Activated CD8-positive, alpha-beta T cell treated with anti-CD3 and anti-CD28 coated beads for 36 hours (primary cell): Measurements from ENCODE around the gene PCDHGC5. TPM values are rescaled to one million over a fixed set of nuclear protein-coding genes. Genes with fewer than 3 reads are reported as not detected.

Experiments used
- ATAC-seq: fragments of 200-7000 bp; cut with Tn5 transposase; one replicate; pipeline ENCODE4 v1.10.0; 2021; ENCODE audit warnings: mild to moderate bottlenecking, moderate library complexity
- CTCF ChIA-PET: fragments of 350-600 bp; sonication (Branson Sonifier 250); formaldehyde crosslinking; loops from one replicate; lab custom pipeline; 2021; ENCODE audit warnings: antibody characterized with exemption; lab: Charles Lee
- POLR2A ChIA-PET: fragments of 350-600 bp; sonication (Branson Sonifier 250); formaldehyde crosslinking; loops from one replicate; lab custom pipeline; 2021; ENCODE audit warnings: antibody characterized with exemption; lab: Charles Lee
- DNase-seq: peaks from one replicate; pipeline ENCODE4 v3.0.0-alpha.2; 2020
- H3K27ac Mint-ChIP-seq: one replicate; pipeline ENCODE4 v1.8.0; 2021; ENCODE audit warnings: mild to moderate bottlenecking, mixed read lengths
- H3K27me3 Mint-ChIP-seq: one replicate; pipeline ENCODE4 v1.8.0; 2021; ENCODE audit warnings: mixed read lengths
- H3K36me3 Mint-ChIP-seq: one replicate; pipeline ENCODE4 v1.8.0; 2021; ENCODE audit warnings: low read depth, mixed read lengths
- H3K4me1 Mint-ChIP-seq: one replicate; pipeline ENCODE4 v1.8.0; 2021; ENCODE audit warnings: low read depth, mixed read lengths
- H3K4me3 Mint-ChIP-seq: one replicate; pipeline ENCODE4 v1.8.0; 2021; ENCODE audit warnings: mild to moderate bottlenecking, moderate library complexity, mixed read lengths
- H3K9me3 Mint-ChIP-seq: one replicate; pipeline ENCODE4 v1.8.0; 2021; ENCODE audit warnings: mixed read lengths
- CTCF ChIP-seq: fragments of 200-600 bp; IDR thresholded peaks from one replicate; pipeline ENCODE4 v1.8.0; 2022; ENCODE audit warnings: antibody characterized with exemption, mild to moderate bottlenecking
- intact Hi-C: fragments of 100-400 bp; cut with micrococcal nuclease; formaldehyde crosslinking; loops from one replicate; pipeline ENCODE4 v1.10.0; 2022
- total RNA-seq, 2 experiments: library from RNA; stranded (reverse); gene quantifications; one replicate each; pipeline ENCODE4 v1.2.3, GENCODE V29; 2021

The PCDHGC5 gene
- total RNA-seq, 2 experiments from 2014 or later, result not detected

- ChIA-PET CTCF (interaction anchor here (0.6 to 3.2 kb wide), 7 partner anchors 9 to 92 kb away, joined by 3 to 11 read pairs (median 3); partner anchors contain the start of genes PCDHGA11, PCDHGA12, PCDHGA8 and PCDHGC3), POLR2A (no interaction called here)
- no peaks in the 10 kb centered on the region for H3K36me3 Mint-ChIP-seq
- intact Hi-C loops, result no loop called here
- ATAC-seq, result no peak
- peaks cover 9% of the 10 kb centered on the region for H3K4me1 Mint-ChIP-seq
- H3K27ac Mint-ChIP-seq, result no peak within 1 kb of the TSS
- peak within 1 kb of the TSS; percentile 11 for H3K4me3 Mint-ChIP-seq
- H3K9me3 Mint-ChIP-seq, result no peaks in the 10 kb centered on the region
- DNase-seq, result no peak
- H3K27me3 Mint-ChIP-seq, result peaks cover 75% of the 10 kb centered on the region
- no peak for TF ChIP-seq CTCF
These were observed 4.1 kb upstream of the PCDHGC5 start, which contains the start of gene PCDHGC4 for GRCh38 chr5:141484641-141485311. Gene PCDHGC4, plus strand, starts transcription at chr5:141485030. Its CDS starts 144 bp downstream, at chr5:141485174.

DNA sequence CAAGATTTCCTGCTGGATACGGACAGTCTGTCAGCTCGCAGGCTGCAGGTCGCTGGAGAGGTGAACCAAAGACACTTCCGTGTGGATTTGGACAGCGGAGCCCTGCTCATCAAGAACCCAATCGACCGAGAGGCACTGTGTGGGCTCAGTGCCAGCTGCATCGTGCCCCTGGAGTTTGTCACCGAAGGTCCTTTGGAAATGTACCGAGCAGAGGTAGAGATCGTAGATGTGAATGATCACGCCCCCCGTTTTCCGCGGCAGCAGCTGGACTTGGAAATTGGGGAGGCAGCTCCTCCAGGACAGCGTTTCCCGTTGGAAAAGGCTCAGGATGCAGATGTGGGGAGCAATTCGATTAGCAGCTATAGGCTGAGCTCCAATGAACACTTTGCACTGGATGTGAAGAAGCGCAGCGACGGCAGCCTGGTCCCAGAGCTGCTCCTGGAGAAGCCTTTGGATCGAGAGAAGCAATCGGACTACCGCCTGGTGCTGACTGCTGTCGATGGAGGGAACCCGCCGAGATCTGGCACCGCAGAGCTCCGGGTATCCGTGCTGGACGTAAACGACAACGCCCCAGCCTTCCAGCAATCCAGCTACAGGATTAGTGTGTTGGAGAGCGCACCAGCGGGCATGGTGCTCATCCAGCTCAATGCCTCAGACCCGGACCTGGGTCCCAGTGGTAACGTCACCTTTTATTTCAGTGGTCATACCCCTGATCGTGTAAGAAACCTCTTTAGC is 3.4 kb upstream of the PCDHGC5 start:
- intact Hi-C loops, result no loop called here
- ATAC-seq, result no peak
- H3K27me3 Mint-ChIP-seq, result peaks cover 78% of the 10 kb centered on the region
- ChIA-PET CTCF (interaction anchor here (0.9 to 3.2 kb wide), 10 partner anchors 9 to 142 kb away, joined by 3 to 11 read pairs (median 3); partner anchors contain the start of genes PCDHGA11, PCDHGA12, PCDHGA3 and PCDHGA8), POLR2A (interaction anchor here (1.1 kb wide), 1 partner anchor 9 kb away, joined by 3 read pairs; no protein-coding TSS in a partner anchor)
- H3K4me1 Mint-ChIP-seq, result peaks cover 9% of the 10 kb centered on the region
- no peak overlapping the region for H3K27ac Mint-ChIP-seq
- no peak for TF ChIP-seq CTCF
- H3K4me3 Mint-ChIP-seq, result peak overlapping the region; percentile 11
- DNase-seq, result no peak
- no peaks in the 10 kb centered on the region for H3K9me3 Mint-ChIP-seq
- H3K36me3 Mint-ChIP-seq, result no peaks in the 10 kb centered on the region

DNA sequence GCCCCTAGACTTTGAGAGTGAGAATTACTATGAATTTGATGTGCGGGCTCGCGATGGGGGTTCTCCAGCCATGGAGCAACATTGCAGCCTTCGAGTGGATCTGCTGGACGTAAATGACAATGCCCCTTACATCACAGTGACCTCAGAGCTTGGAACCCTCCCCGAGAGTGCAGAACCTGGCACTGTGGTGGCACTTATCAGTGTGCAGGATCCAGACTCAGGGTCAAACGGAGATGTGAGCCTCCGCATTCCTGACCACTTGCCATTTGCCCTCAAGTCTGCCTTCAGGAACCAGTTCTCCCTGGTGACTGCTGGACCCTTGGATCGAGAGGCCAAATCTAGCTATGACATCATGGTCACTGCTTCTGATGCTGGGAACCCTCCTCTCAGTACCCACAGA is 2.8 kb upstream of the PCDHGC5 start:
- CTCF ChIA-PET, result interaction anchor here (0.9 to 1.5 kb wide), 8 partner anchors 8 to 142 kb away, joined by 3 to 6 read pairs (median 3); partner anchors contain the start of genes PCDHGA12, PCDHGA3, PCDHGA8 and PCDHGC3
- intact Hi-C loops, result no loop called here

DNA sequence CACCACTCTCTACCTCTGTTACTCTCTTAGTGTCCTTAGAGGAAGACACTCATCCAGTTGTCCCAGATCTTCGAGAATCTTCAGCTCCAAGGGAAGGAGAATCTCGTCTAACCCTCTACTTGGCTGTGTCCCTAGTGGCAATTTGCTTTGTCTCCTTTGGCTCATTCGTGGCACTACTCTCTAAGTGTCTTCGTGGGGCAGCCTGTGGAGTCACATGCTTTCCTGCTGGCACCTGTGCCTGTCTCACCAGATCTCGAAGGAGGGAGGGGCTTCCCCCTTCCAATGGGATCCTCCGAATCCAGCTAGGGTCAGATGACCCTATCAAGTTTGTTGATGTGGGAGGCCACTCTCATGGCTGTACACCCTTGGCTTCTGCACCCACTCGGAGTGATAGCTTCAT is 1.8 kb upstream of the PCDHGC5 start:
- H3K4me3 Mint-ChIP-seq, result no peak overlapping the region
- peaks cover 86% of the 10 kb centered on the region for H3K27me3 Mint-ChIP-seq

More for the DNA sequence above, 2.8 kb upstream of the PCDHGC5 start:
- H3K4me1 Mint-ChIP-seq, result peaks cover 9% of the 10 kb centered on the region
- no peak for DNase-seq
- no peak for ATAC-seq
- POLR2A ChIA-PET, result interaction anchor here (1.1 kb wide), 1 partner anchor 9 kb away, joined by 3 read pairs; no protein-coding TSS in a partner anchor
- H3K4me3 Mint-ChIP-seq, result no peak overlapping the region
- no peak overlapping the region for H3K27ac Mint-ChIP-seq
- no peak for TF ChIP-seq CTCF
- H3K27me3 Mint-ChIP-seq, result peaks cover 83% of the 10 kb centered on the region
- H3K36me3 Mint-ChIP-seq, result no peaks in the 10 kb centered on the region
- no peaks in the 10 kb centered on the region for H3K9me3 Mint-ChIP-seq

More for the DNA sequence above, 1.8 kb upstream of the PCDHGC5 start:
- ATAC-seq (no peak), DNase-seq (no peak)
- POLR2A ChIA-PET, result no interaction called here
- CTCF ChIA-PET, result interaction anchor here (1.3 kb wide), 1 partner anchor 26 kb away, joined by 5 read pairs; no protein-coding TSS in a partner anchor
- peaks cover 12% of the 10 kb centered on the region for H3K4me1 Mint-ChIP-seq
- intact Hi-C loops, result no loop called here
- no peaks in the 10 kb centered on the region for H3K9me3 Mint-ChIP-seq
- no peaks in the 10 kb centered on the region for H3K36me3 Mint-ChIP-seq
- no peak overlapping the region for H3K27ac Mint-ChIP-seq
- no peak for TF ChIP-seq CTCF
